Measurements from ENCODE around the gene USP32. TPM values are rescaled to one million over a fixed set of nuclear protein-coding genes. Genes with fewer than 3 reads are reported as not detected.

USP32 gene
- total RNA-seq, 4 donors from 2014 or later, result 29.1 to 74.1 (median 42.5) TPM

DNA sequence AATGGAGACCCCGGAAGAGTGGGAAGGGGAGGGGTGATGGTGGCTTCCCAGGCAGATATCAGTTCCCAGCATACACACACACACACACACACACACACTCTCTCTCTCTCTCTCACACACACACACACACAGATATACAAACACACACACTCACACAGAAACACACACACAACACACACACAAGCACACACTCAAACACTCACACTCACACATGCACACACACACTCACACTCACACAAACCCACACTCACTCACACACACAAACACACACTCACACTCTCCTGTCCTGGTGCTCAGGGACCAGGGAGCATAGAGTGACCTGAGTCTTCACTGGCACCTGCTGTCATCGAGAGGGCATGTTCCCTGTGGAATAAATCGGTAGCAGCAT is 236.5 kb downstream of the USP32 start:
- Histone ChIP-seq H3K36me3 (no peaks in the 10 kb centered on the region), H3K4me1 (peaks cover 0 to 24% (median 4%) of the 10 kb centered on the region in 3 donors), H3K27ac (no peak overlapping the region), H3K9me3 (no peaks in the 10 kb centered on the region), H3K27me3 (peaks cover 3 to 98% (median 10%) of the 10 kb centered on the region in 4 donors), H3K4me3 (no peak overlapping the region)
- 63 to 65% methylated on average over 2 to 3 of the region's 3 CpGs for WGBS, 2 donors
- TF ChIP-seq POLR2A (IDR thresholded peaks at IDR 0.05), result no peak
- TF ChIP-seq, protein P1, sequence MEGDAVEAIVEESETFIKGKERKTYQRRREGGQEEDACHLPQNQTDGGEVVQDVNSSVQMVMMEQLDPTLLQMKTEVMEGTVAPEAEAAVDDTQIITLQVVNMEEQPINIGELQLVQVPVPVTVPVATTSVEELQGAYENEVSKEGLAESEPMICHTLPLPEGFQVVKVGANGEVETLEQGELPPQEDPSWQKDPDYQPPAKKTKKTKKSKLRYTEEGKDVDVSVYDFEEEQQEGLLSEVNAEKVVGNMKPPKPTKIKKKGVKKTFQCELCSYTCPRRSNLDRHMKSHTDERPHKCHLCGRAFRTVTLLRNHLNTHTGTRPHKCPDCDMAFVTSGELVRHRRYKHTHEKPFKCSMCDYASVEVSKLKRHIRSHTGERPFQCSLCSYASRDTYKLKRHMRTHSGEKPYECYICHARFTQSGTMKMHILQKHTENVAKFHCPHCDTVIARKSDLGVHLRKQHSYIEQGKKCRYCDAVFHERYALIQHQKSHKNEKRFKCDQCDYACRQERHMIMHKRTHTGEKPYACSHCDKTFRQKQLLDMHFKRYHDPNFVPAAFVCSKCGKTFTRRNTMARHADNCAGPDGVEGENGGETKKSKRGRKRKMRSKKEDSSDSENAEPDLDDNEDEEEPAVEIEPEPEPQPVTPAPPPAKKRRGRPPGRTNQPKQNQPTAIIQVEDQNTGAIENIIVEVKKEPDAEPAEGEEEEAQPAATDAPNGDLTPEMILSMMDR (IDR thresholded peaks at IDR 0.05), result no peak
- intact Hi-C loops (cut with DNase I), result no loop called here
- DNase-seq, result no peak

DNA sequence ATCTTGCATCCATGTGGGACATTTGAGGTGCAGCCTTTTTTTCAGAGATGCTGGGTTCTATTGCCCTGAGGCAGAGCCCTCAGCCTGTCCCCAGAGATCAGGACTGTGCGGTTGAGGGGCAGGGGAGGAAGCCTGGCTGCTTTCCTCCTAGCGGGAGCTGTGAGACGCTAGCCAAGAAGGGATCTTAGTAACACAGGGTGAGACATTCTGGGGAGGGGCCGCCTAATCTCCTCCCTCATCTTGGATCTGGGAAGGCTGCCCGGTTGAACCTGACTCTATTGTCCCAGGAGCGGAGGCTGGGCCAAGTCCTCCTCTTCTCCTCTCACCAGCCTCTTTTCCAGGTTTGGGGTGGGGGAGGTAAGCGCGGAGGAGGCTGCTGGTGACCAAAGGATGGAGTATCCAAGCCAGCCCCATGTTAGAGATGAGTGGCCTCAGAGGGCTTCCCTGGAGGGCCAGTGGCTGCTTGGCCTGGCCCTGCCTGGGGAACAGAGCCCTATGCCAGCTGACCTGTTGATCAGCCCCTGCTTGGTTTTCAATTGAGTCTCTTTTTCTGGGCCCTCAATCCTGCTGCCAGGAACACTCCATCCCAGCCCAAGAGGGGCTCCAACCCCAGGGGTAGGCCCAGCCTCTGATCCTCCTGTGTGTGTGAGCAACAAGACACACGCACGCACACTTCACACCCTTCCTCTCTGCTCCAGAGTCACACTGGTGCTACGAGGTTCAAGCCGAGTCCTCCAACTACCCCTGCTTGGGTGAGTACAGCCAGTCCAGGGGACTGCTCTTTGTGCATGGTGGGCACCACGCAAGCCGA is 237.1 kb downstream of the USP32 start:
- Histone ChIP-seq H3K9me3 (no peaks in the 10 kb centered on the region), H3K27me3 (peaks cover 7 to 98% (median 11%) of the 10 kb centered on the region in 4 donors), H3K27ac (no peak overlapping the region), H3K4me3 (no peak overlapping the region), H3K36me3 (no peaks in the 10 kb centered on the region), H3K4me1 (peaks cover 5 to 30% (median 8%) of the 10 kb centered on the region in 3 donors)
- TF ChIP-seq, protein P1 (IDR thresholded peaks at IDR 0.05), result no peak
- TF ChIP-seq POLR2A (IDR thresholded peaks at IDR 0.05), result no peak
- WGBS, 2 donors, result 50 to 95% methylated on average over 1 to 4 of the region's 14 CpGs
- no peak for DNase-seq
- intact Hi-C loops (cut with DNase I), result no loop called here

DNA sequence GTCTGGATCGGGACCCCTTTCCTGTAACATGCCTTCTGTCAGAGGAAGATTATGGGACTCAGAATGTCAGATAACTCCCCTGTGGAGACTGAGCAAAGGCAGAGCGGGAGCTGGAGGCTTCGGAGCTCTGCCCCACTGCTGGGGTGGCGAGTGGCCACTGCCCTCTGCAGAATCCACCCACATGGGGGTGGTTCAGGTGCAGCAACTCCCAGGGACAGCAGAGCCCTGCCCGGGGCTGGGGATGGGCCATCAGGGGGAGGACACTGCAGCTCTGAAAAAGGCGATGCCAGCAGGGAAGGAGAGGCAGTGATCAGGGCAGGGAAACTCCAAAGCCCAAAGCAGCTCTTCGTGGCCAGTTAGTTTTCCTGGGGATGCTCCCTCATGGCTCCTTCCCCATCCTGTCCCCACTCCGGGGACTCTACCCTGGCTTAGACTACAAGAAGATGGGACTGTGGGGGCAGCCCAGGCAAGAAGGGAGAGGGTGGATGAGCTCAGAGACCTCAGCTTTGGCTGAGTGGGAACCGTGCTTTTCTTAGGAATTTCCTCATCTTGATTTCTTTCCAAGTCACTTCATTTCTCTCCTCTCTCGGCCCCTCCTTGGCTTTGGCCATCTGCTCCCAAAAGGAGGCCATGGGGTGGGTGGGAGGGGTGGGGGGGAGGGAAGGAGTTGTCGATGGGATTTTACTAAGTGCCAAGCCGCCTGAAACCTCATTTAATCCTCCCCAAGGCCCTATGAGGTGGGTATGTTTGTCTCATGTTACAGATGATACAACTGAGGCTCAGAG is 238.1 kb downstream of the USP32 start:
- intact Hi-C loops (cut with DNase I), result no loop called here
- no peaks in the 10 kb centered on the region for H3K36me3 ChIP-seq
- WGBS, 2 donors, result 56 to 60% methylated on average over 8 to 10 of the region's 12 CpGs
- H3K27me3 ChIP-seq, result peaks cover 16 to 98% (median 19%) of the 10 kb centered on the region in 4 donors
- H3K4me1 ChIP-seq, result peaks cover 5 to 36% (median 11%) of the 10 kb centered on the region in 3 donors
- H3K27ac ChIP-seq, result peak overlapping the region in 1 of 4 donors; percentile 16
- DNase-seq, result no peak
- no peak overlapping the region for H3K4me3 ChIP-seq
- no peaks in the 10 kb centered on the region for H3K9me3 ChIP-seq
- TF ChIP-seq POLR2A (IDR thresholded peaks at IDR 0.05), result no peak

DNA sequence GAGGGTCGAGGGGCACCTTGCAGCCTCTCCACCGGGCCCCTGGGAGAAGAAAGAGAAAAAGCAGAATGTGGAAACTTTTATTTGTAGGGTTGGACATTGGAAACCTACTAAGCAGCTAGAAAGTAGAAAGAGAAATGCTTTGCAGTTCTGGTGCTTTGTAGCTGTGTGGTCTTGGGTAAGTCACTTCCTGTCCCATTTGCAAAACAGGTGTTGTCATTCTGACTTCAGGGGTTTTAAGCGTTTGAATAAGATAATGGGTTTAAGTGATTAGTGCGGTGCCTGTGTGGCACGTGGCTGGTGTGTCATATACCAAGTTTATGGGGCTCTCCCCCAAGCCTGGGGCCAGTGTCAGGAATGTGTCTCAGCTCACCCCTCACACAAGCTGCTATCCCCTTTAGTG is 240.6 kb downstream of the USP32 start:
- Histone ChIP-seq H3K4me1 (peaks cover 5 to 36% (median 11%) of the 10 kb centered on the region in 3 donors), H3K4me3 (no peak overlapping the region), H3K27me3 (peaks cover 19 to 98% (median 21%) of the 10 kb centered on the region in 4 donors), H3K9me3 (no peaks in the 10 kb centered on the region), H3K27ac (no peak overlapping the region), H3K36me3 (no peaks in the 10 kb centered on the region)
- intact Hi-C loops (cut with DNase I), result no loop called here
- no peak for DNase-seq
- 26 to 32% methylated on average over 3 to 4 of the region's 5 CpGs for WGBS, 2 donors
- no peak for TF ChIP-seq POLR2A (IDR thresholded peaks at IDR 0.05)
- TF ChIP-seq, protein P1 (IDR thresholded peaks at IDR 0.05), result no peak

DNA sequence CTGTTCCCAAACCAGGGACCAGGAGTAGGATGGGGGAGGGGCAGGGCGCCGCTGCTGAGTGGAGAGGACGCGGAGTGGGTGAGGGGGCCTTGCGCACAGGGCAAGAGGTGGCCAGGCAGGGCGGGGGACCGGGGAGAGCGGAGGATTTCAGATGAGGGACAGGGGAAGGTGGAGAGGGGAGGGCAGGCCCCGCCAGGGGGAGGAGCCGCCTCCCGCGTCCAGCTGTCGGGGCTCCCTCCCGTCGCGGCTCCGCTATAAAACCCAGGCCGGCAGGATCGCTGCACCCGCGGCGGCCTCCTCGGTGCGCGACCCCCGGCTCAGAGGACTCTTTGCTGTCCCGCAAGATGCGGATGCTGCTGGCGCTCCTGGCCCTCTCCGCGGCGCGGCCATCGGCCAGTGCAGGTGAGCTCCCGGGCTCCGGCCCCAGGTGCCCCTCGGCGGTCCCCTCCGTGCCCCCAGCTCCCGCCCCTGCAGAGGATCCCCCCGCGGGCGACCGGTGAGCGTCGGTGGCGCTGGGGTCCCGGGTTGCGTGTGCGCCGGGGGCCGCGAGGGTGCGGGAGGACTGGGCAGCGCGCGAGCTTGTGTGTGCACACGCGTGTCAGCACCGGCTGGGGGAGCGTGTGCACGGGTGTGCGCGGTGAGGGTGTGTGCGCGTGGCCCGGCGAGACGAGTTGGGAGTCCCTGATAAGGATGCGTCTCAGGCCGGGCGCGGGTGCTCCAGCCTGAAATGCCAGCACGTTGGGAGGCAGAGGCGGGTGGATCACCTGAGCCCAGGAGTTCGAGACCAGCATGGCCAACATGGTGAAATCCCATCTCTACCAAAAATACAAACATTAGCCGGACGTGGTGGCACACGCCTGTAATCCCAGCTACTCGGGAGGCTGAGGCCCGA is 242.0 kb downstream of the USP32 start, which contains the start of gene CA4:
CA4 (plus strand) TSS at position 283 of the 892 bp plus-strand sequence; CDS start at position 345, 62 bp downstream.
- intact Hi-C loops (cut with DNase I), result no loop called here
- no peak for TF ChIP-seq POLR2A (IDR thresholded peaks at IDR 0.05)
- TF ChIP-seq, protein P1 (IDR thresholded peaks at IDR 0.05), result no peak
- Histone ChIP-seq H3K9me3 (no peaks in the 10 kb centered on the region), H3K4me1 (peaks cover 5 to 40% (median 11%) of the 10 kb centered on the region in 3 donors), H3K27me3 (peaks cover 19 to 100% (median 21%) of the 10 kb centered on the region in 4 donors), H3K27ac (no peak within 1 kb of the TSS), H3K36me3 (no peaks in the 10 kb centered on the region), H3K4me3 (peak within 1 kb of the TSS in 2 of 4 donors; percentile 31 to 58)
- WGBS, 2 donors, result 6 to 16% methylated on average over 5 to 13 of the region's 81 CpGs
- DNase-seq, result no peak
